Measurements from ENCODE around the gene FLOT2. TPM values are rescaled to one million over a fixed set of nuclear protein-coding genes. Genes with fewer than 3 reads are reported as not detected.

The FLOT2 gene
- total and polyA plus RNA-seq, 2 donors (not counting 1 experiment from before 2014, with no cell fraction given), result 196 to 270 TPM

- Histone ChIP-seq H2AFZ (ENCODE audit: insufficient read depth, low read depth, low read length, poor library complexity, severe bottlenecking) (no peak overlapping the region), H3K9ac (ENCODE audit: low read length) (no peak overlapping the region), H3K27ac (ENCODE audit: low read length in 2 of 2) (no peak overlapping the region), H3K36me3 (replicated peaks in 1 of 2; ENCODE audit: control extremely low read depth in 1 of 2, control insufficient read depth in 1 of 2, extremely low read depth in 1 of 2, insufficient read depth in 2 of 2, low read length in 1 of 2) (peaks cover 0 to 78% of the 10 kb centered on the region in 2 experiments), H3K27me3 (replicated peaks in 1 of 4; ENCODE audit: control extremely low read depth in 1 of 4, control insufficient read depth in 3 of 4, insufficient read depth in 4 of 4, low read length in 3 of 4) (no peaks in the 10 kb centered on the region), H3K4me1 (ENCODE audit: control insufficient read depth in 2 of 2, insufficient read depth in 2 of 2, low read length in 2 of 2) (peaks cover 4 to 8% of the 10 kb centered on the region in 2 donors), H3K9me3 (ENCODE audit: control extremely low read depth in 1 of 3, control insufficient read depth in 2 of 3, insufficient read depth in 1 of 3, low read length in 2 of 3) (no peaks in the 10 kb centered on the region), H3K79me2 (ENCODE audit: control insufficient read depth, insufficient read depth, low read length) (peaks cover 25% of the 10 kb centered on the region), H4K20me1 (ENCODE audit: control insufficient read depth, insufficient read depth, low read length, poor library complexity, severe bottlenecking) (peaks cover 60% of the 10 kb centered on the region), H3K4me3 (ENCODE audit: control extremely low read depth in 1 of 5, extremely low read depth in 1 of 5, insufficient read depth in 1 of 5, low read depth in 2 of 5, low read length in 4 of 5) (no peak overlapping the region), H3K4me2 (replicated peaks; ENCODE audit: low read depth, low read length, poor library complexity, severe bottlenecking) (no peak overlapping the region)
- POLR2A ChIA-PET, result no interaction called here
- ATAC-seq (ENCODE audit: low read depth), result no peak
- TF ChIP-seq CTCF (IDR thresholded peaks at IDR 0.05) (no peak), EZH2 (IDR thresholded peaks at IDR 0.05; ENCODE audit: borderline replicate concordance, insufficient read depth, low read depth, low read length, poor library complexity, severe bottlenecking) (no peak)
- Mint-ChIP-seq H3K27ac (no peak overlapping the region), H3K27me3 (no peaks in the 10 kb centered on the region), H3K9me3 (ENCODE audit: insufficient read depth) (no peaks in the 10 kb centered on the region), H3K4me1 (peaks cover 13% of the 10 kb centered on the region), H3K4me3 (no peak overlapping the region)
- DNase-seq, result no peak
- CTCF ChIA-PET, result interaction anchor here (3.0 kb wide), 1 partner anchor 117 kb away, joined by 15 read pairs; no protein-coding TSS in a partner anchor
- intact Hi-C loops (cut with micrococcal nuclease), result no loop called here
- WGBS (ENCODE audit: insufficient coverage), result 98% methylated on average over 8 of the region's 10 CpGs
Observed at GRCh38 chr17:28880572-28880945, 17.0 kb downstream of the FLOT2 start.

- H3K27ac Mint-ChIP-seq, result no peak overlapping the region
Observed at GRCh38 chr17:28879886-28880571, 17.5 kb downstream of the FLOT2 start.

More at GRCh38 chr17:28879886-28880571, 17.5 kb downstream of the FLOT2 start:
- TF ChIP-seq EZH2 (IDR thresholded peaks at IDR 0.05; ENCODE audit: borderline replicate concordance, insufficient read depth, low read depth, low read length, poor library complexity, severe bottlenecking) (no peak), CTCF (IDR thresholded peaks at IDR 0.05) (no peak)
- intact Hi-C loops (cut with micrococcal nuclease), result no loop called here
- Histone ChIP-seq H4K20me1 (ENCODE audit: control insufficient read depth, insufficient read depth, low read length, poor library complexity, severe bottlenecking) (peaks cover 54% of the 10 kb centered on the region), H2AFZ (ENCODE audit: insufficient read depth, low read depth, low read length, poor library complexity, severe bottlenecking) (no peak overlapping the region), H3K4me2 (replicated peaks; ENCODE audit: low read depth, low read length, poor library complexity, severe bottlenecking) (no peak overlapping the region), H3K9me3 (ENCODE audit: control extremely low read depth in 1 of 3, control insufficient read depth in 2 of 3, insufficient read depth in 1 of 3, low read length in 2 of 3) (no peaks in the 10 kb centered on the region), H3K36me3 (replicated peaks in 1 of 2; ENCODE audit: control extremely low read depth in 1 of 2, control insufficient read depth in 1 of 2, extremely low read depth in 1 of 2, insufficient read depth in 2 of 2, low read length in 1 of 2) (peaks cover 0 to 72% of the 10 kb centered on the region in 2 experiments), H3K27me3 (replicated peaks in 1 of 4; ENCODE audit: control extremely low read depth in 1 of 4, control insufficient read depth in 3 of 4, insufficient read depth in 4 of 4, low read length in 3 of 4) (no peaks in the 10 kb centered on the region), H3K9ac (ENCODE audit: low read length) (no peak overlapping the region), H3K27ac (ENCODE audit: low read length in 2 of 2) (no peak overlapping the region), H3K79me2 (ENCODE audit: control insufficient read depth, insufficient read depth, low read length) (peaks cover 19% of the 10 kb centered on the region), H3K4me3 (ENCODE audit: control extremely low read depth in 1 of 5, extremely low read depth in 1 of 5, insufficient read depth in 1 of 5, low read depth in 2 of 5, low read length in 4 of 5) (no peak overlapping the region), H3K4me1 (ENCODE audit: control insufficient read depth in 2 of 2, insufficient read depth in 2 of 2, low read length in 2 of 2) (peaks cover 4 to 6% of the 10 kb centered on the region in 2 donors)
- WGBS (ENCODE audit: insufficient coverage), result 84% methylated on average over 8 of the region's 9 CpGs
- Mint-ChIP-seq H3K4me3 (no peak overlapping the region), H3K27me3 (no peaks in the 10 kb centered on the region), H3K9me3 (ENCODE audit: insufficient read depth) (no peaks in the 10 kb centered on the region), H3K4me1 (peaks cover 8% of the 10 kb centered on the region)
- CTCF ChIA-PET, result interaction anchor here (1.8 to 3.0 kb wide), 2 partner anchors 17 to 116 kb away, joined by 6 to 15 read pairs; partner anchors contain the start of gene FLOT2
- ATAC-seq (ENCODE audit: low read depth), result no peak
- POLR2A ChIA-PET, result no interaction called here
- DNase-seq, result no peak

Measured in B cell (primary cell).